Colonic mucosa (tissue), 4 donors: ENCODE data around the gene RRP15. TPM values are rescaled to one million over a fixed set of nuclear protein-coding genes. Genes with fewer than 3 reads are reported as not detected.

Experiments used
- DNase-seq: peaks from one replicate; pipeline ENCODE4 v3.0.0-alpha.2; 2020
- H3K27ac ChIP-seq: fragments of 200-600 bp; one replicate; pipeline ENCODE4 v1.8.0; 2021
- H3K27me3 ChIP-seq: fragments of 200-600 bp; one replicate; pipeline ENCODE4 v1.8.0; 2021
- H3K36me3 ChIP-seq: fragments of 200-600 bp; one replicate; pipeline ENCODE4 v1.8.0; 2021
- H3K4me1 ChIP-seq: fragments of 200-600 bp; one replicate; pipeline ENCODE4 v1.8.0; 2021; ENCODE audit warnings: mild to moderate bottlenecking
- H3K4me3 ChIP-seq: fragments of 200-600 bp; one replicate; pipeline ENCODE4 v1.8.0; 2021
- H3K9ac ChIP-seq, 2 donors: one replicate each; pipeline ENCODE4 v1.7.0; 2013; ENCODE audit warnings: control low read depth in 2 of 2, low read depth in 2 of 2, low read length in 2 of 2
- H3K9me3 ChIP-seq: fragments of 200-600 bp; one replicate; pipeline ENCODE4 v1.8.0; 2021
- CTCF ChIP-seq: fragments of 200-600 bp; IDR thresholded peaks from one replicate; pipeline ENCODE4 v1.8.0; 2022; ENCODE audit warnings: antibody characterized with exemption, mild to moderate bottlenecking
- intact Hi-C: fragments of 100-400 bp; cut with DNase I; formaldehyde crosslinking; loops from one replicate; pipeline ENCODE4 v1.14.1; 2022
- total RNA-seq, 2 donors: library from RNA; stranded (reverse); fragmentation: NEBNext Ultra II Directional in 1 of 2; extraction: Animal tissue kit (Norgen Biotek cat#: 25700) in 1 of 2; gene quantifications; one replicate each; pipeline ENCODE4 v1.2.1, GENCODE V29; 2021
- donor health status: healthy.
- donor health status: DM: no; HTN: no; CAD: no.
- donor health status: DM: no; HTN: no; CAD: no.

Gene RRP15
- total RNA-seq, 2 donors from 2014 or later, result 7.8 to 15.0 TPM

DNA sequence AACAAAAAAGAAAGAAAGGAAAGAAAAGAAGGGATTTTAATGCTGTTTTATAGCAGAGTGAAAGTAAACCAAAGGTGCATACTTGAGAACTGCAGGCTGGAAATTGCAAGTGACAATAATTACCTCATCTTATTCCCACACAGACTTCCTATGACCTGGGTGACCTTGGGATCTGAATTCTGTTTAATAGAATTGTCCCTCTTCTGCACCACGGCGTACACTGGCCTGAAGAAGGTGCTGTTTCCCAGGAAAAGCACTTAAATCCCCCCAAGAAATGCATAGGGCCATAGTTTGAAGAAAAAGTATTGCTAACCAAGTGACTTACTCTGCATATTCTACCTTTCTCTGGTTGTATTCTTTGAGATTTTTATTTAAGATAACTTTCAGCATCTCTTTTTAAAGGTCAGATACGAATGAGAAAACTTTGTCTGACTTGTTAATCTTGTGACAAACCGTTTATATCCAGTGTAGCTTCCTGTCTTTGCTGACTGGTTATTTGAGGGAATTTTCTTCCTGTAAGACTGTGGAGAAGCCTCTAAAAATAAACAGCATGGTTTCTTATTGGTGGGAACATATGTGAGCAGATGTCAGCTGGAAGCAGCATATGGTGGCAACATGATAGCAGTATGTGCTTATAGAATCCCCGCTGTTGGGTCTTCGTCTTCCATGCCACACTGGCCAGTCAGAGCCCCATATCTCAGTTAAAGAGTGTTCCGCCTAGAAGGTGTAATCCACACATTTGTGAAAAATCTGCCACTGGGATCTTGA lies 76.4 kb downstream of the RRP15 start:
- no peaks in the 10 kb centered on the region for H3K9me3 ChIP-seq
- no peak overlapping the region for H3K27ac ChIP-seq
- DNase-seq, result no peak
- H3K27me3 ChIP-seq, result no peaks in the 10 kb centered on the region
- H3K9ac ChIP-seq, result no peak overlapping the region
- no peak for TF ChIP-seq CTCF
- H3K4me3 ChIP-seq, result no peak overlapping the region
- no peaks in the 10 kb centered on the region for H3K4me1 ChIP-seq
- H3K36me3 ChIP-seq, result no peaks in the 10 kb centered on the region
- intact Hi-C loops, result no loop called here

DNA sequence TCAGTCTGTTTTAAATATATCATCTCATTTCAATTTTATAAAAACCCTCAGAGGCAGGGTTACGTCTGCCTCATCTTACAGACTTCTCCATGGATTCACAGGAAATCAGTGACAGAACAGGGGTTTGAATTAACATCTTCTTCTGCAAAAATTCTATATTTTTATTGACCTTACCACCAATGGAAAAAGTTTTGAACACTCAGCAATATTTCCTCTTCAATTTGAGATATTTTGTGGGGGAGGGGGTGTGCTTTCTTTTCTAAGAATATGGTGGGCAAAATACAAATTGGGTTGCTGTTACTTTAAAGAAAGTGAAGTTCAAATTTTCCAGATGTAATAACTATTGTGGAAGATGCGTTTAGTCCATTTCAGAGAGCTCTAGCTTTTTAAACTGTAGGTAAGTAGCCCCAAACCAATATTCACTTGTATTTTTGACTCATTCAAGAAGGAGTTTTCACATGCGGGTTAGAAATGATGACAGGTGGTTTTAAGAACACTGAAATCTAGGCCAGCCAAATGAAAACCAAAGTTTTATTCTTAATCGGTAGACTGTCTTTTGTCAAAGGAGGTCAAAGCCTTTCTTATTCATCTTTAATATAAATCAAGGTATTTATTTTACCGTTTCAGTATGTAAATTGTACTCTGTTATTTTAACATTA lies 77.5 kb downstream of the RRP15 start:
- intact Hi-C loops, result no loop called here

DNA sequence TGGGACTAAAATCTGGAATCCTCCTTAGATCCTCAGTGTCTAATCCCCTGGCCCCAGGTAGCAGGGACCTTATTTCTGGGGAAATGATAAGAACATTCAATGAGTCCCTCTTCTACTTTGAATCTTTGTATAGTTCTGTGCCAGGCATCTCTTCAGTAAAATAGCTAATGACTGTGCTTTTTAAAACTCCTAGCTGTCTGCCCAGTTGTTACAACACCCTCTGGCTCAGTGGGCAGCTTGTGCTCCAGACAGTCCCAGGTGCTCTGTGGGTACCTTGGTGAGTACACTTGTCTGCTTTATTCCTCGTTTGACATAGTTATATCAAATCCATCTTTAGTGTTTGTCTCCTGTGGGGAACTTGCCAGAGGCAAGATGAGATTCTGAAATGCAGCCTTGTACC lies 78.0 kb downstream of the RRP15 start:
- no peaks in the 10 kb centered on the region for H3K27me3 ChIP-seq
- no peak overlapping the region for H3K4me3 ChIP-seq
- no peak for DNase-seq
- no peaks in the 10 kb centered on the region for H3K36me3 ChIP-seq
- H3K27ac ChIP-seq, result no peak overlapping the region
- no peaks in the 10 kb centered on the region for H3K9me3 ChIP-seq
- no peak overlapping the region for H3K9ac ChIP-seq
- H3K4me1 ChIP-seq, result no peaks in the 10 kb centered on the region
- TF ChIP-seq CTCF, result no peak
- intact Hi-C loops, result no loop called here

More for the DNA sequence above, 77.5 kb downstream of the RRP15 start:
- Histone ChIP-seq H3K4me1 (no peaks in the 10 kb centered on the region), H3K27me3 (no peaks in the 10 kb centered on the region), H3K9me3 (no peaks in the 10 kb centered on the region), H3K27ac (no peak overlapping the region), H3K36me3 (no peaks in the 10 kb centered on the region), H3K4me3 (no peak overlapping the region), H3K9ac (no peak overlapping the region)
- no peak for DNase-seq
- no peak for TF ChIP-seq CTCF

DNA sequence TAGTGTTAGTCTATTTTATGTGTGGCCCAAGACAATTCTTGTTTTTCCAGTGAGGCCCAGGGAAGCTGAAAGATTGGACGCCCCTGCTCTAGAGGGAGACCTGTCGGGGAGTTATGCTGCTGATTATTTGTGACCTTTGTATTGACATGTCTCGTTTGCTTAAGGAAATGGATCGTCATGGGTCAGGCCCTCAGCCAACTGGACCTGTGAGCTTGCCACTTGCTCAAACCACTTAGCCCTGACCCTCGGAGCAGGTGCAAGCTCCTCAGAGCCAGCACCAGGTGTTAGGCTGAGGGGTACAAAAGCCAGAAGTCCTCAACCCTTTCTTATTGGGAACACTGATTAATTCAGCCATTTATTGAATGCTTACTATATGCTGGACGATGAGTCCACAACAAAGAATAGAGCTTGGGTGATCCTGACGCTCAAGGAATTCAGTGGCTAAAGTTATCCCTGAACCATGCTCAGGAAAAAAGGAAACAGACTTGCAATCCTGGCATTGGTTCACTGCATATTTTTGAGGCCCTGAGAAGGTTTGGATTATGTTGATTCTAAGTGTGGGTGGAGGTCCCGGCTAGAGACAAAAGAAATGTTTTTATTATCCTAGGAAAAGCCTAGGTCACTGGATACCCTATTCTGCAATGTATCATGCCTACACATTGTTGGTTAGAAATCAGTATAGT lies 79.1 kb downstream of the RRP15 start:
- TF ChIP-seq CTCF, result no peak
- no peak for DNase-seq
- H3K27me3 ChIP-seq, result no peaks in the 10 kb centered on the region
- H3K9ac ChIP-seq, result no peak overlapping the region
- H3K4me3 ChIP-seq, result no peak overlapping the region
- H3K9me3 ChIP-seq, result no peaks in the 10 kb centered on the region
- H3K4me1 ChIP-seq, result no peaks in the 10 kb centered on the region
- H3K27ac ChIP-seq, result no peak overlapping the region
- H3K36me3 ChIP-seq, result no peaks in the 10 kb centered on the region
- intact Hi-C loops, result no loop called here

DNA sequence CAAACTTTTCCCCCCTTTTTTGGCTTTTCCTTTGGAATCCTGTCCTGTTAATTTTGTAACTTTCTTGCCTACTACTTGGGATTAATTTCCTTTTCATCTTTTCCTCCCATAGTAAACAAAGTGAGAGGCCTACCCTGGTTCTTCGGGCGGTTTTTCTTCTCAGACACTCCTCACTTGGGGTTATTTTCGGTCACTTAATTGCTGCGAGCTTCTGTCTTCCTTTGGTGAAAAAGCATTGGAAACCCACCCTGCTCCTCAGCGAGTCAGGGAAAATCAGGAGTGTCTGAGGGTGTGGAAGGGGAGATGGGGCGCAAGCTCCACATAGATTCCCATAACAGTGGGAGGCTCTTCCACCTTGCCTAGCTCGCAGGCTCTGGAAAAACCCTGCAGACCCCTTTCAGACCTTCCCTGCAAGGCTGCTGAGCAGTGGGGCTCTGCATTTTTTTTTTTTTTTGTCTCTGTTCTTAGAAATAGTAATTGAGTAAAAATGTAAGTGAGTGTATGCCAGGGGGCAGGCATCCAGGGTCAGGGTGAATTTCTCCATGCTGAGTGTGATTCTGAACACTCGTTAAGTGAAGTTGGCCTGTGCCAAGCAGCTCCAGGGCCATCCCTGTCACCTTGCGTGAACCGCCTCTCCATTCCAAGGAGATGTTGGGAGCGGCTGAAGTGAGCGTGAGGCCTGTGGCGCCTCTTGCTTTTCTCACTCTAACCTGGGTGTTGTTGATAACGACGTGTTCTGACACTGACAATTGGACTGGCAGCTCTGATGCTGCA lies 80.3 kb downstream of the RRP15 start:
- Histone ChIP-seq H3K4me1 (no peaks in the 10 kb centered on the region), H3K27ac (no peak overlapping the region), H3K4me3 (no peak overlapping the region), H3K9me3 (no peaks in the 10 kb centered on the region), H3K27me3 (no peaks in the 10 kb centered on the region), H3K9ac (no peak overlapping the region), H3K36me3 (no peaks in the 10 kb centered on the region)
- intact Hi-C loops, result no loop called here
- no peak for TF ChIP-seq CTCF
- no peak for DNase-seq
